GM12878 (cell line): Measurements from ENCODE around the gene MIER3. TPM values are rescaled to one million over a fixed set of nuclear protein-coding genes. Genes with fewer than 3 reads are reported as not detected.

ENCODE experiments used
- ATAC-seq: fragments of 200-7000 bp; cut with Tn5 transposase; 3 replicates; pipeline ENCODE4 v1.9.1; 2020; ENCODE audit warnings: mild to moderate bottlenecking, moderate library complexity
- BruUV-seq: library from RNA; stranded (reverse); fragments of 400-500 nt; replicated peaks from 2 replicates; lab custom pipeline; 2021; lab: Mats Ljungman, UMichigan
- CTCF ChIA-PET: fragments of 300-600 bp; sonication (Branson Sonifier 250); formaldehyde crosslinking; extraction: SDS; loops from one replicate; lab custom pipeline; 2021; ENCODE audit warnings: inconsistent platforms; lab: Yijun Ruan, JAX
- POLR2A ChIA-PET: fragments of 350-600 bp; formaldehyde crosslinking; extraction: SDS; loops from one replicate; lab custom pipeline; 2021; ENCODE audit warnings: inconsistent platforms; lab: Charles Lee
- RAD21 ChIA-PET: fragments of 300-600 bp; sonication (Branson Sonifier 250); formaldehyde crosslinking; loops from one replicate; lab custom pipeline; 2023; ENCODE audit warnings: antibody characterized with exemption; ENCODE audit not compliant: unreplicated experiment; lab: Charles Lee
- SMC1A ChIA-PET: fragments of 300-600 bp; sonication (Branson Sonifier 250); formaldehyde crosslinking; loops from one replicate; lab custom pipeline; 2023; ENCODE audit not compliant: unreplicated experiment, uncharacterized antibody; lab: Charles Lee
- DNase-seq: peaks from one replicate; pipeline ENCODE4 v3.0.0-alpha.2; 2011; ENCODE audit warnings: low read depth, low spot score
- FAIRE-seq: peaks from 3 replicates; lab custom pipeline; 2011; peaks lifted over from hg19 to GRCh38; lab: Jason Lieb, UNC
- H2AFZ ChIP-seq: 2 replicates; pipeline ENCODE4 v1.6.0; 2011; ENCODE audit warnings: low read depth, low read length, control low read depth; ENCODE audit not compliant: control insufficient read depth
- H3K27ac ChIP-seq: 2 replicates; pipeline ENCODE4 v1.5.1; 2011; ENCODE audit warnings: control low read depth; ENCODE audit not compliant: control insufficient read depth, insufficient read depth
- H3K27me3 ChIP-seq, 2 experiments: replicated peaks in 1 of 2; 2 replicates each; pipeline versions ENCODE4 v1.6.0 to v1.6.1; 2011; ENCODE audit warnings: low read length in 1 of 2; ENCODE audit not compliant: control insufficient read depth in 2 of 2, insufficient read depth in 2 of 2
- H3K36me3 ChIP-seq, 2 experiments: 2 replicates each; pipeline ENCODE4 v1.5.1; 2011; ENCODE audit warnings: low read length in 1 of 2; ENCODE audit not compliant: control insufficient read depth in 2 of 2, insufficient read depth in 2 of 2
- H3K4me1 ChIP-seq: 2 replicates; pipeline ENCODE4 v1.6.1; 2011; ENCODE audit warnings: mild to moderate bottlenecking, low read length, moderate library complexity, mixed read lengths; ENCODE audit not compliant: control insufficient read depth, insufficient read depth
- H3K4me2 ChIP-seq: 2 replicates; pipeline ENCODE4 v1.6.0; 2011; ENCODE audit warnings: control low read depth; ENCODE audit not compliant: control insufficient read depth, insufficient read depth
- H3K4me3 ChIP-seq: fragments of 200-600 bp; sonication (generic); 2 replicates; pipeline ENCODE4 v1.5.1; 2016
- H3K79me2 ChIP-seq: 2 replicates; pipeline ENCODE4 v1.6.0; 2011; ENCODE audit warnings: low read length; ENCODE audit not compliant: control insufficient read depth, insufficient read depth
- H3K9ac ChIP-seq: 2 replicates; pipeline ENCODE4 v1.8.0; 2011; ENCODE audit warnings: low read length, control low read depth, mixed read lengths; ENCODE audit not compliant: control insufficient read depth, insufficient read depth
- H3K9me3 ChIP-seq: replicated peaks from 3 replicates; pipeline ENCODE4 v1.5.1; 2011; ENCODE audit warnings: mild to moderate bottlenecking, low read length; ENCODE audit not compliant: control insufficient read depth, insufficient read depth
- H4K20me1 ChIP-seq: 2 replicates; pipeline ENCODE4 v1.6.0; 2011; ENCODE audit not compliant: control insufficient read depth, insufficient read depth
- BCL3 ChIP-seq: IDR thresholded peaks from 2 replicates; pipeline ENCODE4 v1.6.1; 2011; ENCODE audit warnings: borderline replicate concordance, low read depth, mild to moderate bottlenecking, moderate library complexity, low read length; ENCODE audit not compliant: insufficient read depth, poor library complexity, severe bottlenecking
- EED ChIP-seq: sonication (generic); IDR thresholded peaks from 2 replicates; pipeline ENCODE4 v1.6.1; 2016; ENCODE audit warnings: antibody characterized with exemption, low read depth
- IKZF1 ChIP-seq: fragments of 450-650 bp; conservative IDR thresholded peaks from 2 replicates; pipeline ENCODE4 v1.6.1; 2017; ENCODE audit warnings: antibody characterized with exemption, mild to moderate bottlenecking
- NFYB ChIP-seq: IDR thresholded peaks from 2 replicates; pipeline ENCODE4 v1.6.1; 2011; ENCODE audit warnings: low read depth, mild to moderate bottlenecking, low read length, improper control_type of control experiment, moderate library complexity; ENCODE audit not compliant: insufficient read depth
- NR2C2 ChIP-seq: IDR thresholded peaks from 2 replicates; pipeline ENCODE4 v1.6.1; 2011; ENCODE audit warnings: borderline replicate concordance, low read depth; ENCODE audit not compliant: control insufficient read depth, insufficient read length
- POLR2AphosphoS5 ChIP-seq: IDR thresholded peaks from 2 replicates; pipeline ENCODE4 v1.6.1; 2011; ENCODE audit warnings: mild to moderate bottlenecking, low read length, inconsistent platforms
- SKIL ChIP-seq: fragments of 450-650 bp; IDR thresholded peaks from 2 replicates; pipeline ENCODE4 v1.6.1; 2017; ENCODE audit warnings: mild to moderate bottlenecking, low read depth, inconsistent platforms; ENCODE audit not compliant: poor library complexity, severe bottlenecking
- SPI1 ChIP-seq: IDR thresholded peaks from 2 replicates; pipeline ENCODE4 v1.6.1; 2011; ENCODE audit warnings: low read depth, mild to moderate bottlenecking, low read length, moderate library complexity, borderline replicate concordance; ENCODE audit not compliant: insufficient read depth
- WGBS: methylation state at CpG from one replicate; pipeline ENCODE4 v1.1.6; 2016; ENCODE audit warnings: low lambda C conversion rate; ENCODE audit not compliant: insufficient replicate concordance, insufficient coverage; ENCODE audit errors: missing lambda C conversion rate; 5-methylcytosine and 5-hydroxymethylcytosine counted together
- in situ Hi-C: fragments of 300-500 bp; cut with MboI; formaldehyde crosslinking; loops from 9 replicates; pipeline ENCODE4 v1.14.3; 2018; ENCODE audit warnings: mixed read lengths
- intact Hi-C: fragments of 100-400 bp; cut with micrococcal nuclease; formaldehyde crosslinking; loops from one replicate; pipeline ENCODE4 v1.14.2; 2022; ENCODE audit not compliant: unreplicated experiment
- polyA plus RNA-seq, 11 experiments: library from polyadenylated mRNA; depleted of rRNA in 4 of 11; unstranded in 6 of 11; stranded (reverse) in 5 of 11; fragments of >200 nt; fragmentation: Nextera tagmentation in 4 of 11; fragmentation: Illumina TruSeq in 1 of 11; extraction: Ambion mirVana in 4 of 11; extraction: Trizol in 1 of 11; gene quantifications; 1 replicate in 1 of 11; 2 replicates in 10 of 11; pipeline versions ENCODE4 v1.2.1 to v1.2.3, GENCODE V29; 2011 to 2016; ENCODE audit warnings: inconsistent platforms in 2 of 11, missing spikeins in 2 of 11, low read depth in 1 of 11
- total RNA-seq, 4 experiments: library from RNA; depleted of rRNA in 3 of 4; stranded (reverse); fragments of >200 nt in 3 of 4; fragmentation: Illumina TruSeq in 1 of 4; extraction: Trizol in 1 of 4; gene quantifications; 2 replicates each; pipeline versions ENCODE4 v1.2.1 to v1.2.3, GENCODE V29; 2013 to 2021

MIER3 gene
- total and polyA plus RNA-seq, 10 of the 15 experiments (the other 5 are each of a cell fraction or from before 2014, with no cell fraction given): 2.9 to 14.6 (median 7.2) TPM

- Histone ChIP-seq H3K36me3 (peaks cover 2 to 7% of the 10 kb centered on the region in 2 experiments; a peak in 3 of 4 replicates), H4K20me1 (no peaks in the 10 kb centered on the region), H3K4me2 (no peak overlapping the region), H3K9ac (no peak overlapping the region), H3K4me1 (no peaks in the 10 kb centered on the region), H3K9me3 (no peaks in the 10 kb centered on the region), H3K79me2 (no peaks in the 10 kb centered on the region), H3K27me3 (no peaks in the 10 kb centered on the region), H2AFZ (no peak overlapping the region), H3K27ac (no peak overlapping the region), H3K4me3 (no peak overlapping the region)
- intact Hi-C loops: no loop called here
- ChIA-PET CTCF (no interaction called here), POLR2A (no interaction called here), SMC1A (interaction anchor here (0.7 kb wide), 1 partner anchor 19 kb away, joined by 3 read pairs; no protein-coding TSS in a partner anchor), RAD21 (no interaction called here)
- FAIRE-seq (no peak), DNase-seq (no peak), ATAC-seq (no peak)
- in situ Hi-C loops: no loop called here
- TF ChIP-seq IKZF1: no peak
- no peak for TF ChIP-seq POLR2AphosphoS5
- TF ChIP-seq BCL3: no peak
- no peak for TF ChIP-seq SPI1
- TF ChIP-seq NFYB: no peak
- no peak for TF ChIP-seq EED
- no peak for TF ChIP-seq SKIL
- TF ChIP-seq NR2C2: no peak
- 98% methylated on average over 2 of the region's 2 CpGs for WGBS
- no TSS peak for BruUV-seq
These were observed 80.1 kb downstream of the MIER3 start for GRCh38 chr5:56871777-56872176.

Other genes starting within 250 kb of the MIER3 start
- 17.7 and 20.7 TPM in 2 replicates for gene MAP3K1, start 136.6 kb downstream of the MIER3 start, total RNA-seq (2014; rRNA removed)
- gene MAP3K1, start 136.6 kb downstream of the MIER3 start, total RNA-seq (2014; rRNA removed; fragmentation: Illumina TruSeq; extraction: Trizol): 19.0 and 19.7 TPM in 2 replicates
- 17.0 and 17.1 TPM in 2 replicates for gene MAP3K1, start 136.6 kb downstream of the MIER3 start, total RNA-seq (2021)
- gene MAP3K1, start 136.6 kb downstream of the MIER3 start, polyA plus RNA-seq (2011; rRNA removed): 24.6 and 30.8 TPM in 2 replicates
- gene MAP3K1, start 136.6 kb downstream of the MIER3 start, polyA plus RNA-seq (2014; fragmentation: Illumina TruSeq; extraction: Trizol): 13.0 and 15.1 TPM in 2 replicates
- 10 to 100 TPM in 1 of 2 experiments, 1 to 10 TPM in 1; 7.5 to 12.1 TPM for gene MAP3K1, start 136.6 kb downstream of the MIER3 start, polyA plus RNA-seq (2014; fragmentation: Nextera tagmentation; extraction: Ambion mirVana)
- 7.9 and 8.2 TPM in 2 replicates for gene MAP3K1, start 136.6 kb downstream of the MIER3 start, polyA plus RNA-seq (2014; rRNA removed)
- 10 to 100 TPM in 1 of 2 experiments, 1 to 10 TPM in 1; 8.6 to 10.2 TPM for gene MAP3K1, start 136.6 kb downstream of the MIER3 start, polyA plus RNA-seq (2016; fragmentation: Nextera tagmentation; extraction: Ambion mirVana)
- 9.0 and 10.4 TPM in 2 replicates for gene SETD9, start 42.5 kb downstream of the MIER3 start, total RNA-seq (2014; rRNA removed)
- gene SETD9, start 42.5 kb downstream of the MIER3 start, total RNA-seq (2014; rRNA removed; fragmentation: Illumina TruSeq; extraction: Trizol): 10.5 and 12.3 TPM in 2 replicates
- gene SETD9, start 42.5 kb downstream of the MIER3 start, total RNA-seq (2021): 8.0 and 8.7 TPM in 2 replicates
- 13.0 and 17.0 TPM in 2 replicates for gene SETD9, start 42.5 kb downstream of the MIER3 start, polyA plus RNA-seq (2011; rRNA removed)
- 10.1 and 12.9 TPM in 2 replicates for gene SETD9, start 42.5 kb downstream of the MIER3 start, polyA plus RNA-seq (2014; fragmentation: Illumina TruSeq; extraction: Trizol)
- 10 to 100 TPM; 12.9 to 17.1 TPM for gene SETD9, start 42.5 kb downstream of the MIER3 start, polyA plus RNA-seq (2014; fragmentation: Nextera tagmentation; extraction: Ambion mirVana)
- gene SETD9, start 42.5 kb downstream of the MIER3 start, polyA plus RNA-seq (2014; rRNA removed): 7.4 and 9.1 TPM in 2 replicates
- 10 to 100 TPM; 14.9 to 17.8 TPM for gene SETD9, start 42.5 kb downstream of the MIER3 start, polyA plus RNA-seq (2016; fragmentation: Nextera tagmentation; extraction: Ambion mirVana)
- 47.0 and 61.9 TPM in 2 replicates for gene GPBP1, start 221.9 kb upstream of the MIER3 start, total RNA-seq (2014; rRNA removed)
- 79.3 and 80.8 TPM in 2 replicates for gene GPBP1, start 221.9 kb upstream of the MIER3 start, total RNA-seq (2014; rRNA removed; fragmentation: Illumina TruSeq; extraction: Trizol)
- 52.3 and 52.7 TPM in 2 replicates for gene GPBP1, start 221.9 kb upstream of the MIER3 start, total RNA-seq (2021)
- 96.2 and 163 TPM in 2 replicates for gene GPBP1, start 221.9 kb upstream of the MIER3 start, polyA plus RNA-seq (2011; rRNA removed)
- gene GPBP1, start 221.9 kb upstream of the MIER3 start, polyA plus RNA-seq (2014; fragmentation: Illumina TruSeq; extraction: Trizol): 64.6 and 82.2 TPM in 2 replicates
- gene GPBP1, start 221.9 kb upstream of the MIER3 start, polyA plus RNA-seq (2014; fragmentation: Nextera tagmentation; extraction: Ambion mirVana): 10 to 100 TPM; 27.0 to 32.5 TPM
- 35.2 and 41.9 TPM in 2 replicates for gene GPBP1, start 221.9 kb upstream of the MIER3 start, polyA plus RNA-seq (2014; rRNA removed)
- 10 to 100 TPM; 58.4 to 65.8 TPM for gene GPBP1, start 221.9 kb upstream of the MIER3 start, polyA plus RNA-seq (2016; fragmentation: Nextera tagmentation; extraction: Ambion mirVana)